ENCODE data around the gene PRR33.

The PRR33 gene

GRCh38 chr11:1852271-1852876 is 39.3 kb downstream of the PRR33 start:
- DNase-seq (ENCODE audit: low read depth in 1 of 2, low spot score in 1 of 2) = no peak

DNA sequence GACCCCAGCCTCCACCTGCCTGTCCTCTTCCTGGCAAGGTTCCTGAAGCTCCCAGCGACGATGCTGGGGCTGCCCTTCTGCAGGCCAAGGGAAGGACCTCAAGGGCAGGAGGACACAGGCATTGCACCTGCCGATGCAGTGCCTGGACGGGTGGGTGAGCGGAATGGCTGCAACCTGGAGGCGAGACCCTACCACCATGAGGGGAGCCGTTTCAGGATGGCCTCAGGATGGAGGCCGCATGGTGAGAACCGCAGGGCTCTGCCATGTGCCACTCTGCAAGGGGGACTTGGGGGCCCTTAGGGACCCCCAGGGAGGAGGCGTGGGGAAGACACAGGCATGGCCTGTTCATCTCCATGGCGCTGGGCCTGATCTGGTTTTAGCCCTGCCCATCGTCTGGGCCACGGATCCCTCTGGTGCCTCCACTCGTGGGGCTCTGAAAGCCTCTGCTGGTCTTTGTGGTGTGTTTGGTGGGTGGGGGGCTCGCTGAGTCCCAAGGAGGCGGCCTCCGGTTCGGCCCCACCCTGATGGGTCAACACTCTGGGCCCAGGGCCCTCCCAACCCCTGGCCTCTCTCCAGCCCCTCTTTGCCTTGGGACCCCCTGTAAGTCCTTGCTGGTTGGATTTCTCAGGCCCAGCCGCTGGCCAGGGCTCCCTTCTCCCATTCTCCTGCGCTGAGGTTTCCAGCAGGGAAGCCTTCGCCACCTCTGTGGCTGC is 40.1 kb downstream of the PRR33 start:
- no peak for DNase-seq (ENCODE audit: low read depth in 1 of 2, low spot score in 1 of 2)

- no peak for DNase-seq (ENCODE audit: low read depth in 1 of 2, low spot score in 1 of 2)
Measured at GRCh38 chr11:1848640-1849430, 42.9 kb downstream of the PRR33 start.

- no peak for DNase-seq (ENCODE audit: low read depth in 1 of 2, low spot score in 1 of 2)
Measured at GRCh38 chr11:1847926-1848639, 43.6 kb downstream of the PRR33 start.

DNA sequence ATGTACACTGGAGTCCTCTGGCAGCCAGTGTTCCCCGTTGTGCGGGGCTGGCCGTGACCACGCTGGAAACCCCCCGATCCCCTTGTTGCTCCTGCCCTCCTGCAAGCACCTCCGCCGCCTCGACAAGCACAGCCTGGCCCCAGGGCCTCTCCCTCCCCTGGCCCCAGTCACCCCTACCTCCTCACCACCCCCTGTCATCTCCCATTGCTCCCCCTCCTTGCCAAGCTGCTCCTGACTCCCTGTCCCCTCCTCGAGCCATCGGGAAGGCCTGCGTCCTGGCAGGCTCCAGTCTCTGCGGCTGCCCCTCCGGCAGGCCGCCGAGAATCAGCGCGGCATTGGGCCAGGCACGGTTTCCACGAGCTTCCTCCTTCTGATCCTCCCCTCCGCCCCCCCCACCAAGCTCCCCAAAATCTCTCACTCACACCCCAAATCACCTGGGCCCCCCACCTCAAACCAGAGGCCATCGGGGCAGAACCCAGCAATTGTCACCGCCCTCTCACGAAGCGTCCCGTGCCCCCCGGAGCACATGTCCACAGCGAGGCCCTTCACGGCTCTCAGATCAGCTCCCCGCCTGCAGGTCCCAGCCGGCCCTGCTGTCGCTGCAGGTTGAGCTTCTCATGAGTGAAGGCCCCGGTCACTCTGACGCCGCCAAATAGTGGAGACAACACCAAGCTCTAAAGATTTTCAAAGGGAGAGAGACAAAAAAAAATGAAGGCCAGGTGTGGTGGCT is 44.5 kb downstream of the PRR33 start:
- DNase-seq (ENCODE audit: low read depth in 1 of 2, low spot score in 1 of 2) = no peak

GRCh38 chr11:1846453-1846932 is 45.2 kb downstream of the PRR33 start:
- DNase-seq (ENCODE audit: low read depth in 1 of 2, low spot score in 1 of 2) = no peak

DNA sequence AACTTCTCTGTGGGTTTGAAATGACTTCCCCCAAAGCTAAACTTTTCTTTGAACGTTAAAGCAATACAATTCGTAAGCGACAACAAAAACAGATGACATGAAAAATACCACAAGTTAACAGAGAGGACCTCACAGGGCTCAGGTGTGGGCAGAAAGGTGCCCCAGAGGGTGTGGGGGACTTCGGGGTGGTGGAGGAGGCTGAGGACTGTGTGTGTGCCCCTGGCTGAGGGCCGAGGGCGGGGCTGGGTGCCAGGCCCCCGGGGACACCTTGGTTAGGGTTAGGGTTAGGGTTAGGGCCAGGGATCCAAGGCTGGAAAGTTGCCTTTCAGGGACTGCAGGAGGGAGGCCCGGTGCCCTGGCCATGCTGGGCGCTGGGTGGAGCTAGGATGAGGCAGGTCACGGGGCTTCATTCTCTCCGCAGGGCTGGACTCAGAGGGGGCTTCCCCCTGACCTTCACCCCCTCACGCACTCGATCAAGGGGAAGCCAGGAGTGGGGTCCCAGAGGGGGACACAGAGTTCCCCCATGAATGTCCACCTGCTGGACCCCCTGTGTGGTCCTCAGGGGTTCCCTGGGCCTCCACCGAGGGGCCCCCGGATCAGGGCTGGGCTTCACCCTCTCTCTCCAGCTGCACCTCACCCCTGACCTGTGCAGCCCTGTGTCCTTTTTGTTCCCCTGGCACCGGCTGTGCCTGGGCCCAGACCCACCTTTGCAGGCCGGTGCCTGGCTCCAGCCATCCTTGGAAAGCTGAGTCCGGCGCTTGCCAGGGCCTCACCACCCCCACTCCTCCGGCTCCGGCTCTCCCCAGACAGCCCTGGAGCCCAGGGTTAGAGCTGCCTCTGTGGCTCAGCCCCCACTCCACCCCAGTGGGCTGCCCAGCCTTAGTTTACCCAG is 45.9 kb downstream of the PRR33 start:
- no peak for DNase-seq (ENCODE audit: low read depth in 1 of 2, low spot score in 1 of 2)

- no peak for DNase-seq (ENCODE audit: low read depth in 1 of 2, low spot score in 1 of 2)
Measured at GRCh38 chr11:1845095-1845429, 46.6 kb downstream of the PRR33 start.

GRCh38 chr11:1844221-1845094 is 47.2 kb downstream of the PRR33 start:
- no peak for DNase-seq (ENCODE audit: low read depth in 1 of 2, low spot score in 1 of 2)

GRCh38 chr11:1843796-1844195 is 47.9 kb downstream of the PRR33 start:
- no peak for DNase-seq (ENCODE audit: low read depth in 1 of 2, low spot score in 1 of 2)

- no peak for DNase-seq (ENCODE audit: low read depth in 1 of 2, low spot score in 1 of 2)
Measured at GRCh38 chr11:1843098-1843473, 48.6 kb downstream of the PRR33 start.

- no peak for DNase-seq (ENCODE audit: low read depth in 1 of 2, low spot score in 1 of 2)
Measured at GRCh38 chr11:1842149-1843097, 49.3 kb downstream of the PRR33 start.

GRCh38 chr11:1841511-1842148 is 50.1 kb downstream of the PRR33 start:
- no peak for DNase-seq (ENCODE audit: low read depth in 1 of 2, low spot score in 1 of 2)

- DNase-seq (ENCODE audit: low read depth in 1 of 2, low spot score in 1 of 2) = no peak
Measured at GRCh38 chr11:1840780-1841480, 50.8 kb downstream of the PRR33 start.

- DNase-seq (ENCODE audit: low read depth in 1 of 2, low spot score in 1 of 2) = no peak
Measured at GRCh38 chr11:1839924-1840779, 51.5 kb downstream of the PRR33 start.
